ENCODE results near the gene MLLT10.

DNA sequence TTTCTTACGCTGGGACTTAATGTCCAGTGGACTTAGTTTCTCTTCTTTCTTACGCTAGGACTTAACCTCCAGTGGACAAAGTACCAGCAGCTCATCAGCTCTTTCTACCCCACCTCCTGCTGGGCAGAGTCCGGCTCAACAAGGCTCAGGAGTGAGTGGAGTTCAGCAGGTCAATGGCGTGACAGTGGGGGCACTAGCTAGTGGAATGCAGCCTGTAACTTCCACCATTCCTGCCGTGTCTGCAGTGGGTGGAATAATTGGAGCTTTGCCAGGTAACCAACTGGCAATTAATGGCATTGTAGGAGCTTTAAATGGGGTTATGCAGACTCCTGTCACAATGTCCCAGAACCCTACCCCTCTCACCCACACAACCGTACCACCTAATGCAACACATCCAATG lies 199.7 kb downstream of the MLLT10 start:
- TF ChIP-seq, protein P1, sequence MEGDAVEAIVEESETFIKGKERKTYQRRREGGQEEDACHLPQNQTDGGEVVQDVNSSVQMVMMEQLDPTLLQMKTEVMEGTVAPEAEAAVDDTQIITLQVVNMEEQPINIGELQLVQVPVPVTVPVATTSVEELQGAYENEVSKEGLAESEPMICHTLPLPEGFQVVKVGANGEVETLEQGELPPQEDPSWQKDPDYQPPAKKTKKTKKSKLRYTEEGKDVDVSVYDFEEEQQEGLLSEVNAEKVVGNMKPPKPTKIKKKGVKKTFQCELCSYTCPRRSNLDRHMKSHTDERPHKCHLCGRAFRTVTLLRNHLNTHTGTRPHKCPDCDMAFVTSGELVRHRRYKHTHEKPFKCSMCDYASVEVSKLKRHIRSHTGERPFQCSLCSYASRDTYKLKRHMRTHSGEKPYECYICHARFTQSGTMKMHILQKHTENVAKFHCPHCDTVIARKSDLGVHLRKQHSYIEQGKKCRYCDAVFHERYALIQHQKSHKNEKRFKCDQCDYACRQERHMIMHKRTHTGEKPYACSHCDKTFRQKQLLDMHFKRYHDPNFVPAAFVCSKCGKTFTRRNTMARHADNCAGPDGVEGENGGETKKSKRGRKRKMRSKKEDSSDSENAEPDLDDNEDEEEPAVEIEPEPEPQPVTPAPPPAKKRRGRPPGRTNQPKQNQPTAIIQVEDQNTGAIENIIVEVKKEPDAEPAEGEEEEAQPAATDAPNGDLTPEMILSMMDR (IDR thresholded peaks at IDR 0.05): no peak
- no peak for TF ChIP-seq POLR2A (IDR thresholded peaks at IDR 0.05)

Data from lower leg skin (tissue), 3 donors.